ENCODE results near the gene TNFSF18. TPM values are rescaled to one million over a fixed set of nuclear protein-coding genes. Genes with fewer than 3 reads are reported as not detected.

The TNFSF18 gene
- polyA plus RNA-seq, 3 donors = not detected

DNA sequence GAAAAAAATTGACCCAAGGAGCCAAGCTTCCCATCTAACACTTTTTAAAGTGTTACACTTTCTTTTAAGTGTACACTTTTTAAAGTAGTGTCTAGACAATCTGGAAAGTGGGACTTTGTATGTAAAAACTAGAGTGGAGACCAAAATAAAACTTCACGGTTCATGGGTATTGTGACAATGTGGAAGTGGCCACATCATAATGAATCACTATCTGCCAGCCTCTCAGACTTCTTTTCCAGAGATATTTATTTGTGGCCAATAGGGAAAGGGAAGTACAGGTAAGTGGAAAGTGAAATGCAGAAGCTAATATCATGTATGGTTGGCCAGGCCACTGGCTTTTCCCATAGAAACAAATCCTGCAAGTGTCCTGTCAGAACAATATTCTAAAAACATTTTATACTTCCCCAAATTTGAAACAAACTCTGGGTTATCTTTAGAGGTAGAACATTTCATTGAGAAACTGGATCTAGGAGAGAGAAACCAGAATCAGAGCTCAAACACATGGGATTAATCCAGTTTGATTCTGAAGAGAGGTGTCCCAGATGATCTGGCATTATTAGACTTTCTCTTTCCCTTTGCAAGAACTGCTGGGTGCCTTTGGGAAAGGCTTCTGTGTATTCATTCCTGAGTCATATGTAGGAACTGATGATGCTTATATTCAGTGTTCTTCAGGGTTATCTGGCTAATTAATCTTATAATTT lies 2.0 kb downstream of the TNFSF18 start:
- intact Hi-C loops (cut with micrococcal nuclease) = no loop called here

DNA sequence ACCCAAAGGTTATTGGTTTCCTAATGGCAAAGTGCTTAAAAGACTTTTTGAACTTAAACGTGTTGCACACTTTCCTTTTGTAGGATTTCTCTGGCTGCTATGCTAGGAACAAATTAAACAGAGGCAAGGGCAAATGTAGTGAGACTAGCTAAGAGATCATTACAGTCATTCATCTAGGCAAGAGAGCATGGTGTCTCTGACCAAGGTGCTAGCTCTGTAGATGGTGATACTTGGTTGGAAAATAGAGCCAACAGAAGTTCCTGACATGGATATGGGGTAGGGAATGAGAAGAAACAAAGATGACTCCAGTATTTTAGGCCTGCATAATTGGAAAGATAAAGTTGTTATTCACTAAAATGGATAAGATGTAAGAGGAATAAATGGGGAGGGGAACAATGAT lies 6.1 kb downstream of the TNFSF18 start:
- 100% methylated on average over 1 of the region's 1 CpG for WGBS (ENCODE audit: insufficient coverage)
- intact Hi-C loops (cut with micrococcal nuclease) = no loop called here
- no peak overlapping the region for H3K27ac ChIP-seq (ENCODE audit: low read depth in 1 of 2, low read length in 2 of 2)
- no peaks in the 10 kb centered on the region for H3K9me3 ChIP-seq (replicated peaks in 1 of 2; ENCODE audit: control insufficient read depth in 1 of 2, insufficient read depth in 1 of 2, low read length in 2 of 2)
- H4K20me1 ChIP-seq (ENCODE audit: insufficient read depth, low read length) = no peaks in the 10 kb centered on the region
- TF ChIP-seq, protein P1, sequence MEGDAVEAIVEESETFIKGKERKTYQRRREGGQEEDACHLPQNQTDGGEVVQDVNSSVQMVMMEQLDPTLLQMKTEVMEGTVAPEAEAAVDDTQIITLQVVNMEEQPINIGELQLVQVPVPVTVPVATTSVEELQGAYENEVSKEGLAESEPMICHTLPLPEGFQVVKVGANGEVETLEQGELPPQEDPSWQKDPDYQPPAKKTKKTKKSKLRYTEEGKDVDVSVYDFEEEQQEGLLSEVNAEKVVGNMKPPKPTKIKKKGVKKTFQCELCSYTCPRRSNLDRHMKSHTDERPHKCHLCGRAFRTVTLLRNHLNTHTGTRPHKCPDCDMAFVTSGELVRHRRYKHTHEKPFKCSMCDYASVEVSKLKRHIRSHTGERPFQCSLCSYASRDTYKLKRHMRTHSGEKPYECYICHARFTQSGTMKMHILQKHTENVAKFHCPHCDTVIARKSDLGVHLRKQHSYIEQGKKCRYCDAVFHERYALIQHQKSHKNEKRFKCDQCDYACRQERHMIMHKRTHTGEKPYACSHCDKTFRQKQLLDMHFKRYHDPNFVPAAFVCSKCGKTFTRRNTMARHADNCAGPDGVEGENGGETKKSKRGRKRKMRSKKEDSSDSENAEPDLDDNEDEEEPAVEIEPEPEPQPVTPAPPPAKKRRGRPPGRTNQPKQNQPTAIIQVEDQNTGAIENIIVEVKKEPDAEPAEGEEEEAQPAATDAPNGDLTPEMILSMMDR (IDR thresholded peaks at IDR 0.05) = no peak
- peaks cover 27 to 41% of the 10 kb centered on the region in 2 donors for H3K4me1 ChIP-seq (ENCODE audit: control insufficient read depth in 1 of 2, insufficient read depth in 2 of 2, low read length in 2 of 2)
- no peak overlapping the region for H3K9ac ChIP-seq (ENCODE audit: insufficient read depth, low read length, poor library complexity, severe bottlenecking)
- Mint-ChIP-seq H3K4me3 (no peak overlapping the region), H3K36me3 (no peaks in the 10 kb centered on the region), H3K27me3 (ENCODE audit: low read depth in 3 of 3) (peaks cover 0 to 4% (median 0%) of the 10 kb centered on the region in 3 donors), H3K9me3 (no peaks in the 10 kb centered on the region), H3K4me1 (peaks cover 33% of the 10 kb centered on the region), H3K27ac (no peak overlapping the region)
- no peak overlapping the region for H3K4me2 ChIP-seq (replicated peaks; ENCODE audit: extremely low read depth, low read length, poor library complexity, severe bottlenecking)
- H2AFZ ChIP-seq (ENCODE audit: insufficient read depth, low read depth, low read length, poor library complexity, severe bottlenecking) = no peak overlapping the region
- no peak overlapping the region for H3K4me3 ChIP-seq (replicated peaks in 1 of 3; ENCODE audit: low read depth in 2 of 3, low read length in 3 of 3)
- no peaks in the 10 kb centered on the region for H3K36me3 ChIP-seq (replicated peaks in 1 of 2; ENCODE audit: control insufficient read depth in 1 of 2, insufficient read depth in 2 of 2, low read length in 2 of 2)
- H3K27me3 ChIP-seq (ENCODE audit: control insufficient read depth in 2 of 2, insufficient read depth in 2 of 2, low read length in 2 of 2) = no peaks in the 10 kb centered on the region
- H3K79me2 ChIP-seq (ENCODE audit: insufficient read depth, low read length) = no peaks in the 10 kb centered on the region
- DNase-seq = no peak

More for the DNA sequence above, 2.0 kb downstream of the TNFSF18 start:
- Histone ChIP-seq H2AFZ (ENCODE audit: insufficient read depth, low read depth, low read length, poor library complexity, severe bottlenecking) (no peak overlapping the region), H3K4me1 (ENCODE audit: control insufficient read depth in 1 of 2, insufficient read depth in 2 of 2, low read length in 2 of 2) (peaks cover 33 to 46% of the 10 kb centered on the region in 2 donors), H3K4me2 (replicated peaks; ENCODE audit: extremely low read depth, low read length, poor library complexity, severe bottlenecking) (peak overlapping the region; percentile 32), H3K4me3 (replicated peaks in 1 of 3; ENCODE audit: low read depth in 2 of 3, low read length in 3 of 3) (no peak overlapping the region), H3K79me2 (ENCODE audit: insufficient read depth, low read length) (no peaks in the 10 kb centered on the region), H3K36me3 (replicated peaks in 1 of 2; ENCODE audit: control insufficient read depth in 1 of 2, insufficient read depth in 2 of 2, low read length in 2 of 2) (no peaks in the 10 kb centered on the region), H3K27ac (ENCODE audit: low read depth in 1 of 2, low read length in 2 of 2) (peak overlapping the region in 1 of 2 donors; percentile 78), H4K20me1 (ENCODE audit: insufficient read depth, low read length) (no peaks in the 10 kb centered on the region), H3K9me3 (replicated peaks in 1 of 2; ENCODE audit: control insufficient read depth in 1 of 2, insufficient read depth in 1 of 2, low read length in 2 of 2) (no peaks in the 10 kb centered on the region), H3K27me3 (ENCODE audit: control insufficient read depth in 2 of 2, insufficient read depth in 2 of 2, low read length in 2 of 2) (no peaks in the 10 kb centered on the region), H3K9ac (ENCODE audit: insufficient read depth, low read length, poor library complexity, severe bottlenecking) (no peak overlapping the region)
- TF ChIP-seq, protein P1 (IDR thresholded peaks at IDR 0.05) = no peak
- Mint-ChIP-seq H3K36me3 (no peaks in the 10 kb centered on the region), H3K4me3 (peak overlapping the region in 1 of 2 donors; percentile 7), H3K9me3 (peaks cover 0 to 3% (median 0%) of the 10 kb centered on the region in 7 donors), H3K27me3 (ENCODE audit: low read depth in 3 of 3) (peaks cover 0 to 2% (median 0%) of the 10 kb centered on the region in 3 donors), H3K27ac (peak overlapping the region; percentile 66 to 89 (median 75)), H3K4me1 (peaks cover 39% of the 10 kb centered on the region)
- DNase-seq = peak; percentile 36 to 72 (median 69)
- WGBS (ENCODE audit: insufficient coverage) = no CpG with 5 or more reads among the region's 1 CpG
